Neuronal stem cell (in vitro differentiated cells): ENCODE data around the gene CALML6.

Experiments
- DNase-seq: peaks from one replicate; pipeline ENCODE4 v3.0.0-alpha.2; 2013; ENCODE audit warnings: low spot score
- H2AFZ ChIP-seq: one replicate; pipeline ENCODE4 v1.6.1; 2013; ENCODE audit warnings: mild to moderate bottlenecking, low read length, inconsistent platforms
- H2AK5ac ChIP-seq: 2 replicates; pipeline ENCODE4 v1.6.1; 2013; ENCODE audit warnings: low read depth, mild to moderate bottlenecking, inconsistent platforms, low read length, moderate library complexity, mixed read lengths
- H2BK120ac ChIP-seq: 2 replicates; pipeline ENCODE4 v1.6.1; 2013; ENCODE audit warnings: low read depth, mild to moderate bottlenecking, inconsistent platforms, low read length, moderate library complexity, mixed read lengths
- H2BK12ac ChIP-seq: one replicate; pipeline ENCODE4 v1.6.1; 2013; ENCODE audit warnings: low read length, inconsistent platforms
- H2BK15ac ChIP-seq: 2 replicates; pipeline ENCODE4 v1.6.1; 2013; ENCODE audit warnings: mild to moderate bottlenecking, low read length, inconsistent platforms, mixed read lengths
- H2BK5ac ChIP-seq: one replicate; pipeline ENCODE4 v1.6.1; 2013; ENCODE audit warnings: inconsistent platforms, mild to moderate bottlenecking, low read length, moderate library complexity
- H3K14ac ChIP-seq: one replicate; pipeline ENCODE4 v1.6.1; 2013; ENCODE audit warnings: low read length, inconsistent platforms
- H3K18ac ChIP-seq: 2 replicates; pipeline ENCODE4 v1.6.1; 2013; ENCODE audit warnings: low read length, inconsistent platforms
- H3K23ac ChIP-seq: 2 replicates; pipeline ENCODE4 v1.6.1; 2013; ENCODE audit warnings: low read depth, mild to moderate bottlenecking, mixed read lengths, low read length, inconsistent platforms; ENCODE audit not compliant: poor library complexity
- H3K27ac ChIP-seq: replicated peaks from 3 replicates; pipeline ENCODE4 v1.5.1; 2013; ENCODE audit warnings: low read length, inconsistent platforms
- H3K27me3 ChIP-seq, 3 experiments: 2 replicates each; pipeline ENCODE4 v1.6.1; 2013; ENCODE audit warnings: low read length in 3 of 3, mild to moderate bottlenecking in 2 of 3, inconsistent platforms in 1 of 3, low read depth in 1 of 3, mixed read lengths in 1 of 3, moderate library complexity in 1 of 3; ENCODE audit not compliant: control insufficient read depth in 3 of 3, insufficient read depth in 3 of 3
- H3K36me3 ChIP-seq, 2 donors: replicated peaks in 1 of 2; 2 replicates each; pipeline ENCODE4 v1.6.1; 2013; ENCODE audit warnings: low read length in 2 of 2; ENCODE audit not compliant: control insufficient read depth in 2 of 2, insufficient read depth in 2 of 2
- H3K4ac ChIP-seq: 2 replicates; pipeline ENCODE4 v1.6.1; 2013; ENCODE audit warnings: inconsistent platforms, mild to moderate bottlenecking, low read length, moderate library complexity
- H3K4me1 ChIP-seq, 2 donors: 1 replicate in 1 of 2; 2 replicates in 1 of 2; pipeline ENCODE4 v1.6.1; 2013; ENCODE audit warnings: low read length in 2 of 2, low read depth in 1 of 2; ENCODE audit not compliant: control insufficient read depth in 2 of 2, insufficient read depth in 1 of 2
- H3K4me2 ChIP-seq: one replicate; pipeline ENCODE4 v1.6.1; 2013; ENCODE audit warnings: mild to moderate bottlenecking, low read length, inconsistent platforms; ENCODE audit not compliant: insufficient read depth, poor library complexity, severe bottlenecking
- H3K4me3 ChIP-seq, 2 donors: 2 replicates each; pipeline ENCODE4 v1.5.1; 2013; ENCODE audit warnings: low read length in 2 of 2, mild to moderate bottlenecking in 2 of 2, inconsistent platforms in 1 of 2, moderate library complexity in 1 of 2
- H3K79me1 ChIP-seq: one replicate; pipeline ENCODE4 v1.6.1; 2013; ENCODE audit warnings: low read depth, mild to moderate bottlenecking, inconsistent platforms, low read length, moderate library complexity
- H3K9ac ChIP-seq: one replicate; pipeline ENCODE4 v1.6.1; 2013; ENCODE audit warnings: mild to moderate bottlenecking, low read depth, low read length, inconsistent platforms; ENCODE audit not compliant: poor library complexity
- H3K9me3 ChIP-seq, 2 donors: replicated peaks in 1 of 2; 2 replicates each; pipeline versions ENCODE3 to v1.6.1; 2013; ENCODE audit warnings: low read length in 2 of 2, mild to moderate bottlenecking in 2 of 2, inconsistent platforms in 1 of 2, low read depth in 1 of 2, mixed read lengths in 1 of 2, moderate library complexity in 1 of 2; ENCODE audit not compliant: control insufficient read depth in 2 of 2, insufficient read depth in 1 of 2
- H4K8ac ChIP-seq: one replicate; pipeline ENCODE4 v1.6.1; 2013; ENCODE audit warnings: low read depth, mild to moderate bottlenecking, inconsistent platforms, low read length, moderate library complexity
- H4K91ac ChIP-seq: one replicate; pipeline ENCODE4 v1.6.1; 2013; ENCODE audit warnings: low read length, low read depth, mild to moderate bottlenecking, inconsistent platforms; ENCODE audit not compliant: poor library complexity
- WGBS, 2 donors: extraction: QIAGEN DNeasy Blood & Tissue Kit; methylation state at CpG; one replicate each; pipeline ENCODE4 v1.1.7; 2013; ENCODE audit warnings: missing lambda C conversion rate in 2 of 2, mixed read lengths in 1 of 2; ENCODE audit not compliant: insufficient read length in 2 of 2, insufficient replicate concordance in 1 of 2; ENCODE audit errors: extremely low coverage in 2 of 2; 5-methylcytosine and 5-hydroxymethylcytosine counted together

CALML6 gene

GRCh38 chr1:1910033-1910465, 5.0 kb upstream of the CALML6 start:
- no peak overlapping the region for H2BK5ac ChIP-seq
- no peak overlapping the region for H2BK15ac ChIP-seq
- H3K4me1 ChIP-seq, result peaks cover 5 to 6% of the 10 kb centered on the region in 2 donors
- no peaks in the 10 kb centered on the region for H3K9me3 ChIP-seq
- H2BK120ac ChIP-seq, result no peak overlapping the region
- H3K4me2 ChIP-seq, result no peak overlapping the region
- H4K8ac ChIP-seq, result no peak overlapping the region
- no peak overlapping the region for H3K9ac ChIP-seq
- H3K27ac ChIP-seq, result no peak overlapping the region
- H3K23ac ChIP-seq, result no peak overlapping the region
- H3K4ac ChIP-seq, result no peak overlapping the region
- H3K79me1 ChIP-seq, result peaks cover 3% of the 10 kb centered on the region
- WGBS, 2 donors, result no CpG with 5 or more reads among the region's 6 CpGs
- H2AFZ ChIP-seq, result peak overlapping the region; percentile 72
- no peak overlapping the region for H2AK5ac ChIP-seq
- no peak overlapping the region for H3K4me3 ChIP-seq
- H3K27me3 ChIP-seq, result peaks cover 0 to 17% (median 3%) of the 10 kb centered on the region in 3 experiments
- no peak overlapping the region for H2BK12ac ChIP-seq
- no peaks in the 10 kb centered on the region for H3K36me3 ChIP-seq
- no peak overlapping the region for H4K91ac ChIP-seq
- H3K14ac ChIP-seq, result no peak overlapping the region
- H3K18ac ChIP-seq, result no peak overlapping the region
- no peak for DNase-seq

- H3K9ac ChIP-seq, result peak overlapping the region; percentile 2
- H3K4me1 ChIP-seq, result peaks cover 5 to 6% of the 10 kb centered on the region in 2 donors
- no peak overlapping the region for H4K8ac ChIP-seq
- no peak overlapping the region for H3K27ac ChIP-seq
- H3K4ac ChIP-seq, result no peak overlapping the region
- H4K91ac ChIP-seq, result no peak overlapping the region
- no peaks in the 10 kb centered on the region for H3K9me3 ChIP-seq
- DNase-seq, result no peak
- H3K36me3 ChIP-seq, result no peaks in the 10 kb centered on the region
- H2AK5ac ChIP-seq, result peak overlapping the region; percentile 53
- no peak overlapping the region for H3K18ac ChIP-seq
- no peak overlapping the region for H2BK5ac ChIP-seq
- WGBS, 2 donors, result no CpG with 5 or more reads among the region's 22 CpGs
- H3K14ac ChIP-seq, result no peak overlapping the region
- H3K23ac ChIP-seq, result peak overlapping the region; percentile 75
- peaks cover 0 to 25% (median 3%) of the 10 kb centered on the region in 3 experiments for H3K27me3 ChIP-seq
- peak overlapping the region; percentile 66 for H2BK12ac ChIP-seq
- H3K4me2 ChIP-seq, result no peak overlapping the region
- H3K4me3 ChIP-seq, result no peak overlapping the region
- peak overlapping the region; percentile 79 for H2BK15ac ChIP-seq
- peaks cover 3% of the 10 kb centered on the region for H3K79me1 ChIP-seq
- H2AFZ ChIP-seq, result no peak overlapping the region
- H2BK120ac ChIP-seq, result no peak overlapping the region
Measured at GRCh38 chr1:1910651-1911331, 4.3 kb upstream of the CALML6 start.

GRCh38 chr1:1911350-1912041, 3.6 kb upstream of the CALML6 start:
- H3K27ac ChIP-seq, result no peak overlapping the region
- H2BK15ac ChIP-seq, result peak overlapping the region; percentile 79
- peak overlapping the region; percentile 55 for H3K9ac ChIP-seq
- no peak overlapping the region for H2AFZ ChIP-seq
- no peak overlapping the region for H4K91ac ChIP-seq
- peak overlapping the region; percentile 53 for H2AK5ac ChIP-seq
- no peak overlapping the region for H3K23ac ChIP-seq
- peaks cover 5 to 6% of the 10 kb centered on the region in 2 donors for H3K4me1 ChIP-seq
- WGBS, 2 donors, result no CpG with 5 or more reads among the region's 13 CpGs
- no peaks in the 10 kb centered on the region for H3K36me3 ChIP-seq
- H2BK12ac ChIP-seq, result no peak overlapping the region
- no peak overlapping the region for H2BK5ac ChIP-seq
- peaks cover 0 to 32% (median 3%) of the 10 kb centered on the region in 3 experiments for H3K27me3 ChIP-seq
- H3K4ac ChIP-seq, result no peak overlapping the region
- no peak overlapping the region for H4K8ac ChIP-seq
- H3K18ac ChIP-seq, result no peak overlapping the region
- H3K4me3 ChIP-seq, result no peak overlapping the region
- no peak overlapping the region for H3K14ac ChIP-seq
- H3K4me2 ChIP-seq, result no peak overlapping the region
- no peak overlapping the region for H2BK120ac ChIP-seq
- DNase-seq, result no peak
- peaks cover 3% of the 10 kb centered on the region for H3K79me1 ChIP-seq
- H3K9me3 ChIP-seq, result no peaks in the 10 kb centered on the region
